ENCODE results near the gene WDR17. TPM values are rescaled to one million over a fixed set of nuclear protein-coding genes. Genes with fewer than 3 reads are reported as not detected.

WDR17 gene
- total and polyA plus RNA-seq, 4 donors: 0.81 to 7.5 (median 3.1) TPM

DNA sequence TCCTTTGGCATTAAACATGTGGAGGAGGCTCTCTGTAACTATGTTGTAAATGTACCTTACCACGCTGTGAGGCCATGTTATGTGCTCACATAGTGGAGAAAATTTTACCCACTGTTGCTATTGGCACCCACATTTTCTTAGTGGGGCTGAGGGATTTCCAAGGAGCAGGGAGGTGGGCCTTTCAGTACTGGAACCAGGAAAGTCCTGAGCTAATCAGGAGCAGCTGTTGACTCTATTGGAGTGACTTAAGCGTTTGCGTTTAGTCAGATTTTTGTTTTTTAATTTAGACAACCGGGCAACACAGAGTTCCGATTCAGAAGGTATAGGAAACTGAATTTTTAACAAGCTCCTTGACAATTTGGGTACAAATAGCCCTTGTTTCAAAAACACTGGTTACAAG is 30.7 kb upstream of the WDR17 start:
- Histone ChIP-seq H3K4me1 (ENCODE audit: control insufficient read depth in 5 of 5, insufficient read depth in 5 of 5, low read length in 5 of 5) (no peaks in the 10 kb centered on the region), H3K9ac (ENCODE audit: insufficient read depth in 1 of 2, low read length in 2 of 2) (no peak overlapping the region), H3K27me3 (ENCODE audit: control insufficient read depth in 3 of 3, insufficient read depth in 3 of 3, low read length in 2 of 3) (no peaks in the 10 kb centered on the region), H3K36me3 (ENCODE audit: control insufficient read depth in 4 of 4, insufficient read depth in 4 of 4, low read length in 4 of 4) (no peaks in the 10 kb centered on the region), H3K27ac (ENCODE audit: low read depth in 1 of 2, low read length in 1 of 2) (no peak overlapping the region), H3K9me3 (ENCODE audit: control insufficient read depth in 4 of 4, insufficient read depth in 3 of 4, low read length in 3 of 4) (peaks cover 0 to 6% (median 0%) of the 10 kb centered on the region in 4 donors), H3K4me3 (no peak overlapping the region)
- ATAC-seq (ENCODE audit: insufficient read depth, low FRiP score): no peak
- WGBS, 2 donors: 83 to 86% methylated on average over 5 of the region's 5 CpGs
- no peak for DNase-seq
- TF ChIP-seq, protein P1, sequence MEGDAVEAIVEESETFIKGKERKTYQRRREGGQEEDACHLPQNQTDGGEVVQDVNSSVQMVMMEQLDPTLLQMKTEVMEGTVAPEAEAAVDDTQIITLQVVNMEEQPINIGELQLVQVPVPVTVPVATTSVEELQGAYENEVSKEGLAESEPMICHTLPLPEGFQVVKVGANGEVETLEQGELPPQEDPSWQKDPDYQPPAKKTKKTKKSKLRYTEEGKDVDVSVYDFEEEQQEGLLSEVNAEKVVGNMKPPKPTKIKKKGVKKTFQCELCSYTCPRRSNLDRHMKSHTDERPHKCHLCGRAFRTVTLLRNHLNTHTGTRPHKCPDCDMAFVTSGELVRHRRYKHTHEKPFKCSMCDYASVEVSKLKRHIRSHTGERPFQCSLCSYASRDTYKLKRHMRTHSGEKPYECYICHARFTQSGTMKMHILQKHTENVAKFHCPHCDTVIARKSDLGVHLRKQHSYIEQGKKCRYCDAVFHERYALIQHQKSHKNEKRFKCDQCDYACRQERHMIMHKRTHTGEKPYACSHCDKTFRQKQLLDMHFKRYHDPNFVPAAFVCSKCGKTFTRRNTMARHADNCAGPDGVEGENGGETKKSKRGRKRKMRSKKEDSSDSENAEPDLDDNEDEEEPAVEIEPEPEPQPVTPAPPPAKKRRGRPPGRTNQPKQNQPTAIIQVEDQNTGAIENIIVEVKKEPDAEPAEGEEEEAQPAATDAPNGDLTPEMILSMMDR (IDR thresholded peaks at IDR 0.05; ENCODE audit: control extremely low read depth, extremely low read depth): no peak

DNA sequence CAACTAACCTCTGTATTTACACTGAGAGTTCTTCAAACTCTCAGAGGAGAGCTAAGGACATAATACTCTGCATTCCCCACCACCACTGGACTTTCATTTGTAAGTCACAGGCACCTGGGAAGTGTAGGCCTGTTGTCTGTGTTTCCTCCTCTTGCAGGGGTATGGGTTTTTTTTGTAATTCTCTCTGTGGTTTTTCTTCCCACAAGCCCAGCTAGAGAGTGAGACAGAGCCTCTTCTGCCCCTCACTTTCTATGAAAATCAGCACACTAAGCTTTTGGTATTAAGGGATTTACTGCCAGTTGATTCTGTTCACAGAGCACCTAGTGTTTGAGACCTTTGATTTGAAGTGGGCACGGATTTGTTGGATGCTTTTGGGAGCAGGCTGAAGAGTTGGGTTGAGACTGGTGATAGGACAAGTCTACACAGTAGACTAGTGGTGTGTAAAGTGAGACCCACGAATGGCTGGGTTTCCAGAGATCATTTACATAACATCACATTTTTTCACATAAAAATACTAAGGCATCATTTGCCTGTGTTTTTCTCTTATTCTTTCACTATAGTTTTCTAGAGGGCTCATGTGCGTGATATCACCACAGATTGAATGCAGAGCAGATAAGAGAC is 28.9 kb upstream of the WDR17 start:
- no peak overlapping the region for H3K4me3 ChIP-seq
- TF ChIP-seq, protein P1 (IDR thresholded peaks at IDR 0.05; ENCODE audit: control extremely low read depth, extremely low read depth): no peak
- no peaks in the 10 kb centered on the region for H3K27me3 ChIP-seq (ENCODE audit: control insufficient read depth in 3 of 3, insufficient read depth in 3 of 3, low read length in 2 of 3)
- peaks cover 0 to 6% (median 0%) of the 10 kb centered on the region in 4 donors for H3K9me3 ChIP-seq (ENCODE audit: control insufficient read depth in 4 of 4, insufficient read depth in 3 of 4, low read length in 3 of 4)
- ATAC-seq (ENCODE audit: insufficient read depth, low FRiP score) (no peak), DNase-seq (no peak)
- WGBS, 2 donors: 78 to 82% methylated on average over 3 of the region's 3 CpGs
- H3K4me1 ChIP-seq (ENCODE audit: control insufficient read depth in 5 of 5, insufficient read depth in 5 of 5, low read length in 5 of 5): no peaks in the 10 kb centered on the region
- H3K9ac ChIP-seq (ENCODE audit: insufficient read depth in 1 of 2, low read length in 2 of 2): no peak overlapping the region
- H3K27ac ChIP-seq (ENCODE audit: low read depth in 1 of 2, low read length in 1 of 2): no peak overlapping the region
- H3K36me3 ChIP-seq (ENCODE audit: control insufficient read depth in 4 of 4, insufficient read depth in 4 of 4, low read length in 4 of 4): no peaks in the 10 kb centered on the region

DNA sequence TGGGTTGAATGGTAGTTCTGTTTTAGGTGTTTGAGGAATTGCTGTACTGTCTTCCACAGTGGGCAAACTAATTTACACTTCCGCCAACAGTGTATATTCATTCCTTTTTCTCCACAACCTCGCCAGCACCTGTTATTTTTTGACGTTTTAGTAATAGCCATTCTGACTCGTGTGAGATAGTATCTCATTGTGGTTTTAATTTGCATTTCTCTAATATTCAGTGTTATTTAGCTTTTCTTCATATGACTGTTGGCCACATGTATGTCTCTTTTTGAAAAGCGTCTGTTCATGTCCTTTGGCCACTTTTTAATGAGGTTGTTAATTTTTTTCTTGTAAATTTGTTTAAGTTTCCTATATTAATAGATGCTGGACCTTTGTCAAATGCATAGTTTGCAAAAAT is 26.9 kb upstream of the WDR17 start:
- ATAC-seq (ENCODE audit: insufficient read depth, low FRiP score) (no peak), DNase-seq (no peak)
- H3K4me1 ChIP-seq (ENCODE audit: control insufficient read depth in 5 of 5, insufficient read depth in 5 of 5, low read length in 5 of 5): peaks cover 0 to 1% (median 0%) of the 10 kb centered on the region in 5 donors
- H3K27ac ChIP-seq (ENCODE audit: low read depth in 1 of 2, low read length in 1 of 2): no peak overlapping the region
- no peak overlapping the region for H3K9ac ChIP-seq (ENCODE audit: insufficient read depth in 1 of 2, low read length in 2 of 2)
- TF ChIP-seq, protein P1 (IDR thresholded peaks at IDR 0.05; ENCODE audit: control extremely low read depth, extremely low read depth): no peak
- peaks cover 0 to 6% (median 0%) of the 10 kb centered on the region in 4 donors for H3K9me3 ChIP-seq (ENCODE audit: control insufficient read depth in 4 of 4, insufficient read depth in 3 of 4, low read length in 3 of 4)
- H3K36me3 ChIP-seq (ENCODE audit: control insufficient read depth in 4 of 4, insufficient read depth in 4 of 4, low read length in 4 of 4): no peaks in the 10 kb centered on the region
- WGBS, 2 donors: 93 to 94% methylated on average over 5 of the region's 5 CpGs
- H3K4me3 ChIP-seq: no peak overlapping the region
- H3K27me3 ChIP-seq (ENCODE audit: control insufficient read depth in 3 of 3, insufficient read depth in 3 of 3, low read length in 2 of 3): no peaks in the 10 kb centered on the region

DNA sequence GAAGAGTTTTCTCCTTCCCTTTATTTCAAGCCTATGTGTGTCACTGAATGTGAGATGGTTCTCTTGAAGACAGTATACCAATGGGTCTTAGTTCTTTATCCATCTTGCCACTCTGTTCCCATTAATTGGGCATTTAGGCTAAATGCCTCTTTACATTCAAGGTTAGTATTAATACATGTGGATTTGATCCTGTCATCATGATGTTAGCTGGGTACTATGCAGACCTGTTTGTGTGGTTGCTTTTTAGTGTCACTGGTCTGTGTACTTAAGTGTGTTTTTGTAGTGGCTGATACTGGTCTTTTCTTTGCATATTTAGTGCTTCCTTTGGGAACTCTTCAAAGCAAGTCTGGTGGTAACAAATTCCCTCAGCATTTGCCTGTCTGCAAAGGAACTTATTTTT is 23.4 kb upstream of the WDR17 start:
- TF ChIP-seq, protein P1 (IDR thresholded peaks at IDR 0.05; ENCODE audit: control extremely low read depth, extremely low read depth): no peak

More for the DNA sequence above, 23.4 kb upstream of the WDR17 start:
- Histone ChIP-seq H3K4me1 (ENCODE audit: control insufficient read depth in 5 of 5, insufficient read depth in 5 of 5, low read length in 5 of 5) (peaks cover 0 to 9% (median 0%) of the 10 kb centered on the region in 5 donors), H3K9me3 (ENCODE audit: control insufficient read depth in 4 of 4, insufficient read depth in 3 of 4, low read length in 3 of 4) (peaks cover 0 to 6% (median 0%) of the 10 kb centered on the region in 4 donors), H3K9ac (ENCODE audit: insufficient read depth in 1 of 2, low read length in 2 of 2) (no peak overlapping the region), H3K27ac (ENCODE audit: low read depth in 1 of 2, low read length in 1 of 2) (no peak overlapping the region), H3K27me3 (ENCODE audit: control insufficient read depth in 3 of 3, insufficient read depth in 3 of 3, low read length in 2 of 3) (no peaks in the 10 kb centered on the region), H3K4me3 (no peak overlapping the region), H3K36me3 (ENCODE audit: control insufficient read depth in 4 of 4, insufficient read depth in 4 of 4, low read length in 4 of 4) (no peaks in the 10 kb centered on the region)
- no peak for ATAC-seq (ENCODE audit: insufficient read depth, low FRiP score)
- no peak for DNase-seq

All from lung (tissue), 12 donors.